Ramos (cell line): ENCODE data around the gene PPP3CA.
"Not testable (repeated sequence)": the region's sequence is repeated elsewhere in the genome, so short reads cannot be mapped to it uniquely, and the experiment has no call there.

Source experiments
- in situ Hi-C: fragments of 300-500 bp; cut with MboI; formaldehyde crosslinking; loops from one replicate; pipeline ENCODE4 v1.14.3; 2022; ENCODE audit warnings: low sequenced_read_pairs; ENCODE audit not compliant: unreplicated experiment

The PPP3CA gene

DNA sequence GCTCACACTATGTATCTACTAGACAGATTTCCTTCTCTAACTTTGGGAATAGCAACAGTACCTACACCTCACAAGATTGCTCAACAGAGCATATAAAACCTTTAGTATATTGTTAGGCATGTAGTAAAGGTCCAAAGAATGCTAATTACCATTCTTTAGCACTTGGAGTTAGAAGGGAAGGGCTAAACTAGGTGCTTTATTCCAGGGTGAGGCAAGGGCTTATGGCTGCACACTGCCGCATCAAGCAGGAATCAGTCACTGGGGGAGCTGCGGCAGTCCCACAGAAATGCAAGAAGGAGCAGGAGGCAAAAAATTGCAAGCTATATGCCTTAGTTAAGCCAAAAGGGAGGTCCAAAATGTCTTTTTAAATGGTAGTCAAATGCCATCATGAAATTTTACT, 162.7 kb downstream of the PPP3CA start:
- in situ Hi-C loops, result no loop called here

DNA sequence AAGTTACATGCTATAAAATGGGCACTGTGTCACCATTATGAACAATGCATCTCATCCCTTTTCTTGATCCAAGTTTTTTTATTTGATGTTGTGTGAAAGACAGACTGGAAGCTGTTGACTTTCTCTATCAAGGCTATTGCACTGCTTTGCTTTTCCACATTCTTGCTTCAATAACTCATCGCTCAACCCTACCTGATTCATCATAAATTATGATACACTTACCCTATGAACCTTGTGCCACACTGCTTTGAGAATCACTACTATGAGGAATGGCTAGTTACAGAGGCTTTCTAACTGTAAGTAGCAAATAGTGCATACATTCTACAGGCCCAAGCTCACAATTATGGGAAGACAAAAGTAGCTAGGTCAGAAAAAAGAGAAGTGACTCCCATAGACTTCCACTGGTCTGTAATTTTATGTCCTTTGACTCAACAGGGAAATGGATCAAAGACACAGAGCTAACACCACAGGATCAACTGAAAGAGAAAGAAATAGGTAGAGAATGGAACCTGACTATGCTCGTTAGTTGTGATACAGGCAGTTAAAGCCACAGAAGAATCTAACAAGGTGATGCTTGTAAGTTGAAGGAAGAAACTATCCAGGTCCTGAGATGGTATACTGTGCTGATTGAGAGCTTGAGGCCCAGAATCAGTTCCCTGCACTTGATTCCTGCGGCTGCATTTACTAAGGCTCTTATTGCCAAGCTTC, 163.5 kb downstream of the PPP3CA start:
- in situ Hi-C loops, result no loop called here

DNA sequence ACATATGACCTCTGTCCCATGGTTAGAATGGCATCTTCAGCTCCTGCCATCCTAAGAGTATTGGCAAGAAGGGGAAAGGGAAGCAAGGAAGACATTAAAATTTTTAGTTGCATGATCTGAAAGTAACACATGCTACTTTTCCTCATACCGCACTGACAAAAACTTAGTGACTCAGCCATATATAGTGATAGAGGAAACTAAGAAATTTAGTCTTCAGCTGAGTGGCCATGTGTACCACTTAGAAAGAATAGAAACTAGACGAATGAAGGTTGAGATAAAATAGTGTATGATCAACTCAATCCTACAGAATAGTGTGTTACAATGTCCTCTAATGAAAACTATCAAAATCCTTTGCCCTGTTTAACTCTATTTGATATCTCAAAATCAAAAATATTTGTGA, 164.1 kb downstream of the PPP3CA start:
- in situ Hi-C loops, result no loop called here

DNA sequence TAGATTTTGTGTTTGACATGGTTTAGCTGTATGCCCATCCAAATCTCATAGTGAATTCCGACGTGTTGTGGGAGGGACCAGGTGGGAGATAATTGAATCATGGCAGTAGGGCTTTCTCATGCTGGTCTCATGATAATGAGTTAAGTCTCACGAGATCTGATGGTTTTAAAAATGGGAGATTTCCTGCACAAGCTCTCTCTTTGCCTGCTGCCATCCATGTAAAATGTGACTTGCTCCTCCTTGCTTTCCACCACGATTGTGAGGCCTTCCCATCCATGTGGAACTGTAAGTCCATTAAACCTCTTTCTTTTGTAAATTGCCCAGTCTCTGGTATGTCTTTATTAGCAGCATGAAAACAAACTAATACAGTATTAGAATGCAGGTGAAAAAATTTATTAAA, 164.6 kb downstream of the PPP3CA start:
- in situ Hi-C loops, result not testable (repeated sequence)

DNA sequence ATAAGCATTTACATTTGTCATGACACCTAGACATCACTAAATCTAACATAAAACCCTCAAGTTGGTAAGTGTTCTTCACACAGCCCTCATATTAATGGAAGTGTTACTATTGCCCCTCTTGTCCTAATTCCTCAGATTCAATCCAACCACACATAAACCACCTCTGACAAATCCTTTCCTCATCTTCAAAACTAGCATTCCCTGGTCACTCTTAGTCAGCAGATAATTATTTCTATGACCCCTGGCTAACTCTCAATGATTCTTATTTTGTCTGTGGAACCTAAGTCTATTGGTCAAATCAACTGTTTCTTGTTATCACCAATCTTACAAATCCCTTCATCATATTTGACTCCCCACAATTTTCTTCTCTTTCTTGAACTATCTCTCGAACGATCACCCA, 168.6 kb downstream of the PPP3CA start:
- in situ Hi-C loops, result no loop called here

DNA sequence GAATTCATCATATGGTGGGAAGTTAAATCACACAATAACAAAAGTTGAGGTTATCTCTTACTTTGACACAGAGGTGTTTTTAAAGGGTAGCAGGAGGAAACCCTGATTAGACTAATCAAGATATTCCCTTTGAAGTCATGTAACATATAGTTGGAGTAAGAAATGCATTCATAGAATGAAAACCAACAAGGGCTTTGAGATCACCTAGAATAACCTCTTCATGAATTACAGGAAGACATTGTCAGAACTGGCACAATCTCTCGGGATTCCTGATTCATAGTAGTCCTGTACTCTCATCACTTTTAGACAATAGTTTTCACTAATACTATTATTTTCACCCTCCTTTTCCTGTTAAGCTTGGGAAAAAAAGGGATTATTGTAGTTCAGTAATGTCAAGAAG, 170.2 kb downstream of the PPP3CA start:
- in situ Hi-C loops, result no loop called here

DNA sequence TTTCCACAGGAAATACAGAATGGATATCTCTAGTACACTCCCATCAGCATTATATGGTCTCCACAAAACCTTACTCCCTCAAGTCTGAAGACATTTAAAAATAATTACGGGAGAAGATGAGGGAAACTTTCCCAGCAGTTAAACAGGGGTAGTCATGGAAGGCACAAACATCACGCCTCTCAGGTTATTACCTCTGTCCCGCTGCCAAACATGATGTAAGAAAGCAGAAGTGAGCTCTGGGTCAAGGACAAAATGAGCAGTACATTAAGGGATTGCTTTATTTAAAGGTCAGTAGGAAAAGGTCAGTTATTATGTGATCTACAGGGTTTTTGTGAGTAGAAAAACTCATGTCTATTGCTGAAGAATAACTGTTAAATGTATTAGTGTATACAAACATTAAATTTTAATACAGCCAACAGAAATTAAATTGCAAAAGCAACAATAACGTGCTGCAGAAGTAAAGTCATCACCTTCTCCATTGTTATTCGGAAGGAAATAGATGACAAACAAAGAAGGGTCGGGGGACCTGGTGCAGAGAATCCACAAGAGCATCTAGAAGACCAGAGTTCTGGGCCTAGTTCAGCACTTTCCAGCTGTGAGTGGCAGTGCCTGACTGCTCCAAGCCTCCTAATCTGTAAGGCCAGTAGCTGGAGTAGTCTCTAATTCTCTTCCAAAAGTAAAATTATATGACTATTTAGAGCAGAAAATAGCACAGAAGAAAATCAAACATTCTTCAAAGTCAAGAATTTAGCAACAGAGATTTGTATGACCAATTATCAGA, 171.2 kb downstream of the PPP3CA start:
- in situ Hi-C loops, result no loop called here

DNA sequence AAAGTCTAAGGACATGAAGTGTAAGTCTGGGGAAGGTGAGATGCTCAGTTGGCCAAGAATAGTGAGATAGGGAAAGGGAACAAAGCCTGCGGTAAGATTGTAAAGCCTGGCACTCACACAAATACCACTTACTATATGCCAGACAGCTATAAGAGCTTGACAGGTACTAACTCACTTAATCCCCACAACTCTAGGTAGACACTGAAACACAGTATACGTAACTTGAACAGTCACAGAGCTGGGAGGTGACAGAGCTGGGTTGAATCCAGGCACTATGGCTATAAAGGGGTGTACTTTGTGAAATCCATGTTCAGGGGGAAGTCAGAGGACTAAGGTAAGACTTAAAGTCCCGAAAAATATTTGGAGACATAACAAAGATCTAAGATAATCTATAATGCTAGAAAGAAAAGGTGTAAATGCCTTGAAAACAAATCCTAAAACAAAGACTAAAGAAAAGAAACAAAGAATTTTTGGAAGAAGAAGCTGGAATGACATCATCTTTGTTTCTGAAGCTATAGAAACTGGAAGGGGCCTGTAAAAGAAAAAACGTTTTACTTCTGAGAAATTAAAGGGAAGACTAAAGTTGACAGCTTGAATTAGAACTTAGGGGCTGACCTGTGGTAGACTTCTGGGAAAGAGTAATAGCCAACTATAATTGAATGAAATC, 172.5 kb downstream of the PPP3CA start:
- in situ Hi-C loops, result no loop called here

DNA sequence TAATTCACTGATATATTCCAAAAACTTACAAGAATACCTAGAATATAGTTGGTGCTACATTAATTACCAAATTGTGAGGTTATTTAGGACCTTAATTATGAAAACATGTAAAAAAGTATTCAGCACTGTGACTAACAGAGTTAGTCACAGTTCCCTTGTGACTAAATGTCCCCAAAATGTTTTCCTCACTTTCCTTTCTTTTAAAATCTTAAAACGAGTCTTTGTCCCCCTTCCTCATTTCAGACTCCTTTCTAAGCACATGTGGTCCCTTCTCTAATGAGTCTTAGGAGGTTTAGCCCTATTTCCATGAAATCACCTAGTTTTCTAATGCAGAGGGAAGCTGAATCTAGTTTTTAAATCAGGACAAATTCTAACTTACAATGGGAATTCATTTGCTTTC, 175.0 kb downstream of the PPP3CA start:
- in situ Hi-C loops, result no loop called here

DNA sequence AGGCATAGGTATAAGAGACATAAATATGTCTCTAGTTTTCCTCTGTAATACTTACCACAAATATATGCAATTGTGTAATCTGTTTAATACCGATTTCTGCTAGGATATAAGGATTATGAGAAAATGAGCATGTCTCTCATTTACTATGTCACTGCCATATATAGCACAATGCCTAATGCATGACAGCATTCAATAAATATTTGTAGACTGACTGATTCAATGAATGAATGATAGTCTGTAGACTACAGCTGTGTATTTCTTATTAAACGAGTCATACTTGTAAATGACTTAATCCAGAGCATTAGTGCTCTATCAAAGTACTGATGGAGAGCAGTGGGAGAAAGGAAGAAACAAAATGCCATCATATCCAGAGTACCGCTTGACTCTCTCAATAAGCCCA, 175.6 kb downstream of the PPP3CA start:
- in situ Hi-C loops, result no loop called here

DNA sequence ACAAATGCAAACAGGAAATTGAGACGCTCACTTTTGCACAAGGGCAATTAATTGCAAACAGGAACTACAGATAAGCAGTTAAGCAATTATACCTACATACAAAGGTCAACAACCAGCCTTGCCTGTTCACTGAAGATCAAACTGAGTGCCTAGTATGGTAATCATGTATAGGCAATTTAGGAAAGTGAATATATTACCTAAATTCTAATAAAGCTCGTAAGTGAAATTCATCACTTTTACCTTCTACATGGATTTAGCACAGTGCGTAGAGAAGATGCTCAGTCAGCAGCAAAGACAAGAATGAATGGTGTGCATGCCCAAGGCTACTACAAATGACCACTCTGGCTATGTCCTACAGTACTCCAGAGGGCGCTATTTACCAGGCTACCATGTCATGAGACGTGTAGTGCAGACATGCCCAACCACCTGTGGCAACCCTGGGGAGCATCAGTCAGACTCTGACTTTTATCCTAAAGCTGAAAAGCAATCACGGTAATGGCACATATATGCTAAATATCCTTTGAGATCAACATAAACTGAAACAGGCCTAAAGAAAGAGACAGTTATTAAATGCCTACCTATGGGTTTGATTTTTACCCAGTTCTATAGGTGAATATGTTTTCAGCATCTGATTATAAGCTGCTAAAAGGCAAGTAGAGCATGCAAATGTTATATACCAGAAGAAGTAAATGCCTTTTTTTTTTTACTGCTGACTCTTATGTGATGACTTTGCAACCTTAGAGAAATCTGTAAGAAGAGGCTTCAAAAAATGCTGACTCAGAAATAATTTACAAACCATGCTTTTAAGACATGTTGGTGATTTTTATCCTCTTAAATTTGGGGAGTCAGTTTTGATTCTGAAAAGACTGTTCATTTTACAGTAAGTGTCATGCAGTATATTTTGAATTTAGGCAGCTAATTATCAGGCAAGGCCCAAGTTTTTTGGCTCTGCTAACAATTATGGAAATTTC, 178.0 kb downstream of the PPP3CA start:
- in situ Hi-C loops, result loop anchor here (10.0 kb wide), 1 partner anchor 555 kb away; no protein-coding TSS in a partner anchor

DNA sequence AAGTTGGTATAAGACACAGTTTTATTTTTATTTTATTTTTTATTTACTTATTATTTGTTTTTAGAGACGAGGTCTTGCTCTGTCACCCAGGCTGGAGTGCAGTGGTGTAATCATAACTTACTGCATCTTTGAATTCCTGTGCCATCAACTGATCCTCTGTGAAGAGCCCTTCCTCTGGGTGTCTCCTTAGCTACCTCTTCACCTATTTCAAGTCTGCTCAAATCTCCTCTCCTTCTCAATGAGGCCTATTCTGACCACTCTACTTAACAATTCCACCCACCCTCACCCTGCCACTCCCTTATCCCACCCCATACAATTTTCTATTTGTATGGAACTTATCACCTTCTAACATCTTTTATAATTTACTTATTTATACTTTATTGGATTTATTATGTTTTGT, 183.4 kb downstream of the PPP3CA start:
- in situ Hi-C loops, result loop anchor here (10.0 kb wide), 1 partner anchor 561 kb away; no protein-coding TSS in a partner anchor

DNA sequence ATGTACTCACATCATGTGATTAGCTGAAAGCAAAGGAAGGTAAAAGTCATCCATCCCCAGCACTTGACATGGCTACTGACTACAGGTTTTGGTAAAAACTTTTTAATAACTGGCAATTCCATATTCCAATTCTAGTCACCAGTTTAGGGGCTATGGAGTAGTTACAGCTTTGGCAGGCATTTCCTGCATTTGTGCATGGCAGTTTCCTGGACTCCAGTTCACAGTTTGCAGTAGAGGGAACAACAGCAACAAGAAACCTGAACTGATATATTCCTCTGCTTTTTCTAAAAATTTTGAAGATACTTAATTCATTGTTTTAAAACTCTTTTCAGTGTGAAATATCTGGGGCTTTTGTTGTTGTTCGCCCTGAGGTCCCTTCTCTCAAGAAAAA, 184.3 kb downstream of the PPP3CA start:
- in situ Hi-C loops, result loop anchor here (10.0 kb wide), 1 partner anchor 562 kb away; no protein-coding TSS in a partner anchor

DNA sequence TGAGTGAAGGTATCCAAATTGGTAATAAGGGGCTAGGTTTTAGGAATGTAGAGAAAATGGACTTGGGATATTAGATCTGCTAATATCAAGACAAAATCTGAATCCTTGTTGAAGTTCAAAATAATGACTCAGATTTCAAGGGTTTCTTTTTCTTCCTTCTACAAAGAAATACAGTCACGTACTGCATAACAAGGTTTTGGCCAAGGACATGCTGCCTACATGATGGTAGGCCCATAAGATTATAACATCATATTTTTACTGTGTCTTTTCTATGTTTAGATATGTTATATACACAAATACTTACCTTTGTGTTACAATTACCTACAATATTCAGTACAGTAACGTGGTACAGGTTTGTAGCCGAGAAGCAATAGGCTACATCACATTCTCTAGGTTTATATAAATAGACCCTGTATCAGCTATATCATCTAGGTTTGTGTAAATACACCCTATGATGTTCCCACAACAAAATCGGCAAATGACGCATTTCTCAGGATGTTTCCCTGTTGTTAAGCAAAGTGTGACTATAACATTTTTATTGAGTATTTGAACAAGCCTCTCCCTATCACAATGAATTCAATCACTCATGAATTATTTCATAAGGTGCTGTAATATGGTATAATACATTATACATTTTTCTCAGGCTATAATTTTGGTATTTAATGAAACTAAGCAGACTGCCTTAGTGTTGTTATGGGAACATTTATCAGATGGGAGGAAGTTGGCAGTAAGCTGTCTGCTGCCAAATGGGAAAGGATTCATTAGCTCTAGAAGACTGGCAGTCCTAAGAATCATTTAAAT, 186.3 kb downstream of the PPP3CA start:
- in situ Hi-C loops, result loop anchor here (10.0 kb wide), 1 partner anchor 564 kb away; no protein-coding TSS in a partner anchor

DNA sequence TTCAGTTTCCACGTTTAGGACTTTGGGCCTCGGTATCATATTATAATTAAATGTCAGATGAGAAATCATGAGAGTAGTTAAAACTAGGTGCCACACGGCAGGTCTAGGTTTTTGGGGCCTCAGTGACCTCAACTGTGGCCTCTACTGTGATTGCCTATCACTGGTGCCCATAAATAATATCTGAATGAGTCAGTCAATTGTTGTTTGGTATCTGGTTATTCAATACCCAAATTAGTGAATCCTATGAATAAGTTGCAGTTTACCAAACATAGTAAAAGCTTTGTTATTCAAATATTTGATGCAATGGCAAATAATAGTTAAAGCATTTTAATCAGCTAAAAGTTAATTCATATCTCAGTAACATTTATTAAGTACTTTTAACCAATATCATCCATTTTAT, 188.8 kb downstream of the PPP3CA start:
- in situ Hi-C loops, result no loop called here

DNA sequence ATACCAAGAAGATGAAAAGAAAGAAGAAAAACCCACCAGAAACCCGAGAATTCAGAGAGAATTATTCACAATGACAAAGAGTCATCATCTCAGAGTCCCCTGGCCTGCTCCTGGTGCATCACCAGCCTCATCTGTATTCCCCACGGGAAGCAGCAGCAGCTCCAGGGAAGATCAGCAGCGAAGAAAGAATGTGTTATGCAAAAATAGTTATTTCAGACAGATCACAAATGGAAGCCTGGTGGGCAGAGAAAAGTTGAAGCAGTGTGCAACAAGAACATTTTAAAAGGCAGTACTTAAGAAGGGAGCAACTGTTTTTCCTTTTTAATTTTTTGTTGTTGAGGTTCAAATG, 189.2 kb downstream of the PPP3CA start:
- in situ Hi-C loops, result no loop called here

DNA sequence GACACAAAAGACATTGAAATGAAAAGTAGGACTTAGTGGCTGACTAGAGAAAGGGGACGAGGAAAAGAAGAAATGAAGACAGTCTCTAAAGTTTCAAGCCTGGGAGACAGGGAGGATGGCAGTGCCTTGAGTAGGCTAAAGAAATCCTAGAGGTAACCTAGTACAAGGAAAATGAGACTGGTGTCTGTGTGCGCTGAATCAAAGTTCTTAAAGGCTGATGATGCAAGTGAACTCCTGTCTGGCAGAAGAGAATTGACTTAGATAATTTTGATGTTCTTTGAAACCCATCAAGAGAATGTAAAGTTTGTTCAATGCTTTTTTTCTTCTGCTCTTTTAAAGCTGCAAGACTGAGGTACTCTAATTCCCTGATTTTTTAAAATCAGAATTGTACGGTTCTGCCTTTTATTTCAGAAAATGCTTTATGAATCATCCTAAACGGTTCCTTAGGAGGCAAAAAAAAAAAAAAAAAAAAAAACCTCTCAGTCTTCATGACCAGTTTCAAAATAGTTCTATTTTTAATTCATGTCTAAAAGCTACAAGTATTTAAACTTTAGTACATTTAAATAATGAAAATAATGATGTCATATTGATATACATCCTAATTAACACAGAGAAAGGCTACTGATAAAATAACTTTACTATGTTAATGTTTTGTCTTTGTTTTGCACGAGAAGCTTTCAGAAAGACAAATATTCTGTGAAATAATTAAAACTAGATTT, 189.8 kb downstream of the PPP3CA start:
- in situ Hi-C loops, result no loop called here

DNA sequence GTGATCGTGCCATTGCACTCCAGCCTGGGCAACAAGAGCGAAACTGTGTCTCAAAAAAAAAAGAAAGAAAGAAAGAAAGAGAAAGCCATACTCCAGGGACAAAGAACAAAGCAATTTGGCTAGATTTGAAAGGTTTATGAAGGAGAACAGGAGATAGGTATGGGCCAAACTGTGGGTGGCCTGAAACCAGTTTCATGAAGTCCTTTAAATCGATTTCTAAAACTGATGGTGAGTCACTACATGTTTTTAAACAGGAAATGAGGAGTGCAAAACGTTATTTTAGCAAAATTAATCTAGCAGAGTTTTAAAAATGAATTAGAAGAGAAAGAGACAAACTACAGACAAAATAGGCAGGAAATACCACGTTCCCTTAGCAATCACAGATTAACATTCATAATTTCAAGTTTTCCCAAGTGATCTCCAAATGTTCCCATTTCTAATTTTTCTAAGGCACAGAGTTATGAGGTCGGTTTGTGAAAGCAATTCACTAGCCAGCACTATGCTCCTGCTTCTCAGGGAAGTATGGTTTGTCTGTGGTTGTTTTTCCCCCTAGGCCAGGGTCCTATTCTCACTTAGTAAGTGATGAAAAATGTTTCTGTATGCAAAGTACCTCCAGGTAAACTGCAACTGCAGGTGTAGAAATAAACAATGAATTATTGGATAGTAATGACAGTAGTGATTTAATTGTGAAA, 190.6 kb downstream of the PPP3CA start:
- in situ Hi-C loops, result no loop called here
